Measurements from ENCODE around the gene OTOP1.

DNA sequence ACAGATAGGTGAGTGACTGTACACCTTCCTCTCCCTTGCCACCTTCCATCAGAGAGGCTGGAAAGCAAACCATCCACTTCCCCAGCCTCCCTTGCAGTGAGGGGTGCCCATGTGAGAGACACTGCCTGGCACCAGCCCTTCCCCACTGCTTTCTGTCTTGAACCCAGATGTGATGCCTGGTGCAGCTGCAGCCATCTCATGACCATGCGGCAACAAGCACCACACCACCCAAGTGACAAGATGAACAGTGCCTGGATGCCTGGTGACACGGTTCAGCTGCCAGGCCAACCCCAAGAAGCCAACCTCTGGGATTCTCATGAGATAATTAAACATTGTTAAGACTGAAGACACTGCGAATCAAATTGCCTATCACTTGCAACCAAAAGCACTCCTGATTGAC lies 31.4 kb downstream of the OTOP1 start:
- TF ChIP-seq, protein P1, sequence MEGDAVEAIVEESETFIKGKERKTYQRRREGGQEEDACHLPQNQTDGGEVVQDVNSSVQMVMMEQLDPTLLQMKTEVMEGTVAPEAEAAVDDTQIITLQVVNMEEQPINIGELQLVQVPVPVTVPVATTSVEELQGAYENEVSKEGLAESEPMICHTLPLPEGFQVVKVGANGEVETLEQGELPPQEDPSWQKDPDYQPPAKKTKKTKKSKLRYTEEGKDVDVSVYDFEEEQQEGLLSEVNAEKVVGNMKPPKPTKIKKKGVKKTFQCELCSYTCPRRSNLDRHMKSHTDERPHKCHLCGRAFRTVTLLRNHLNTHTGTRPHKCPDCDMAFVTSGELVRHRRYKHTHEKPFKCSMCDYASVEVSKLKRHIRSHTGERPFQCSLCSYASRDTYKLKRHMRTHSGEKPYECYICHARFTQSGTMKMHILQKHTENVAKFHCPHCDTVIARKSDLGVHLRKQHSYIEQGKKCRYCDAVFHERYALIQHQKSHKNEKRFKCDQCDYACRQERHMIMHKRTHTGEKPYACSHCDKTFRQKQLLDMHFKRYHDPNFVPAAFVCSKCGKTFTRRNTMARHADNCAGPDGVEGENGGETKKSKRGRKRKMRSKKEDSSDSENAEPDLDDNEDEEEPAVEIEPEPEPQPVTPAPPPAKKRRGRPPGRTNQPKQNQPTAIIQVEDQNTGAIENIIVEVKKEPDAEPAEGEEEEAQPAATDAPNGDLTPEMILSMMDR (IDR thresholded peaks at IDR 0.05) = no peak
- no peak for TF ChIP-seq POLR2A (IDR thresholded peaks at IDR 0.05)
